ENCODE data around the gene RAD51B.

The RAD51B gene

GRCh38 chr14:68539241-68539737, 719.7 kb downstream of the RAD51B start:
- no peaks in the 10 kb centered on the region for H3K9me3 ChIP-seq (ENCODE audit: control insufficient read depth, low read length)
- no peaks in the 10 kb centered on the region for H3K27me3 ChIP-seq (ENCODE audit: control insufficient read depth, insufficient read depth, low read length)
- no peak overlapping the region for H2AFZ ChIP-seq
- H3K4me3 ChIP-seq (ENCODE audit: low read depth, low read length), result no peak overlapping the region
- H3K4me2 ChIP-seq (ENCODE audit: low read length), result no peak overlapping the region
- H3K79me2 ChIP-seq, result no peaks in the 10 kb centered on the region
- TF ChIP-seq CTCF (IDR thresholded peaks at IDR 0.05), result no peak
- H3K4me1 ChIP-seq, result peaks cover 6% of the 10 kb centered on the region
- no peaks in the 10 kb centered on the region for H3K36me3 ChIP-seq (ENCODE audit: control insufficient read depth, insufficient read depth, low read length)
- no peak overlapping the region for H3K9ac ChIP-seq
- no peak overlapping the region for H3K27ac ChIP-seq

GRCh38 chr14:68539789-68540188, 720.2 kb downstream of the RAD51B start:
- H3K9ac ChIP-seq, result no peak overlapping the region
- H3K27me3 ChIP-seq (ENCODE audit: control insufficient read depth, insufficient read depth, low read length), result no peaks in the 10 kb centered on the region
- no peak for TF ChIP-seq CTCF (IDR thresholded peaks at IDR 0.05)
- no peaks in the 10 kb centered on the region for H3K79me2 ChIP-seq
- no peak overlapping the region for H3K27ac ChIP-seq
- no peaks in the 10 kb centered on the region for H3K9me3 ChIP-seq (ENCODE audit: control insufficient read depth, low read length)
- no peak overlapping the region for H3K4me2 ChIP-seq (ENCODE audit: low read length)
- H3K36me3 ChIP-seq (ENCODE audit: control insufficient read depth, insufficient read depth, low read length), result no peaks in the 10 kb centered on the region
- peaks cover 11% of the 10 kb centered on the region for H3K4me1 ChIP-seq
- H3K4me3 ChIP-seq (ENCODE audit: low read depth, low read length), result no peak overlapping the region
- no peak overlapping the region for H2AFZ ChIP-seq

GRCh38 chr14:68541178-68541896, 721.8 kb downstream of the RAD51B start:
- H3K4me2 ChIP-seq (ENCODE audit: low read length), result no peak overlapping the region
- no peak for TF ChIP-seq CTCF (IDR thresholded peaks at IDR 0.05)

GRCh38 chr14:68542346-68542745, 722.8 kb downstream of the RAD51B start:
- no peaks in the 10 kb centered on the region for H3K79me2 ChIP-seq
- TF ChIP-seq CTCF (IDR thresholded peaks at IDR 0.05), result no peak
- no peak overlapping the region for H3K4me2 ChIP-seq (ENCODE audit: low read length)
- no peak overlapping the region for H3K4me3 ChIP-seq (ENCODE audit: low read depth, low read length)
- H3K27ac ChIP-seq, result no peak overlapping the region
- no peak overlapping the region for H2AFZ ChIP-seq
- no peaks in the 10 kb centered on the region for H3K9me3 ChIP-seq (ENCODE audit: control insufficient read depth, low read length)
- H3K27me3 ChIP-seq (ENCODE audit: control insufficient read depth, insufficient read depth, low read length), result no peaks in the 10 kb centered on the region
- H3K36me3 ChIP-seq (ENCODE audit: control insufficient read depth, insufficient read depth, low read length), result no peaks in the 10 kb centered on the region
- H3K9ac ChIP-seq, result no peak overlapping the region
- H3K4me1 ChIP-seq, result peaks cover 12% of the 10 kb centered on the region

More at GRCh38 chr14:68541178-68541896, 721.8 kb downstream of the RAD51B start:
- peaks cover 12% of the 10 kb centered on the region for H3K4me1 ChIP-seq
- no peaks in the 10 kb centered on the region for H3K9me3 ChIP-seq (ENCODE audit: control insufficient read depth, low read length)
- no peaks in the 10 kb centered on the region for H3K36me3 ChIP-seq (ENCODE audit: control insufficient read depth, insufficient read depth, low read length)
- H2AFZ ChIP-seq, result no peak overlapping the region
- no peak overlapping the region for H3K27ac ChIP-seq
- H3K4me3 ChIP-seq (ENCODE audit: low read depth, low read length), result no peak overlapping the region
- H3K9ac ChIP-seq, result no peak overlapping the region
- H3K27me3 ChIP-seq (ENCODE audit: control insufficient read depth, insufficient read depth, low read length), result no peaks in the 10 kb centered on the region
- H3K79me2 ChIP-seq, result no peaks in the 10 kb centered on the region

GRCh38 chr14:68543516-68543915, 723.9 kb downstream of the RAD51B start:
- Histone ChIP-seq H3K9me3 (ENCODE audit: control insufficient read depth, low read length) (no peaks in the 10 kb centered on the region), H2AFZ (no peak overlapping the region), H3K4me2 (ENCODE audit: low read length) (no peak overlapping the region), H3K9ac (no peak overlapping the region), H3K27ac (no peak overlapping the region), H3K36me3 (ENCODE audit: control insufficient read depth, insufficient read depth, low read length) (no peaks in the 10 kb centered on the region), H3K79me2 (no peaks in the 10 kb centered on the region), H3K4me3 (ENCODE audit: low read depth, low read length) (no peak overlapping the region), H3K4me1 (peaks cover 18% of the 10 kb centered on the region), H3K27me3 (ENCODE audit: control insufficient read depth, insufficient read depth, low read length) (no peaks in the 10 kb centered on the region)
- TF ChIP-seq CTCF (IDR thresholded peaks at IDR 0.05), result no peak

Measured in parathyroid adenoma (tissue), 2 donors.